Peyer's patch (tissue), 4 donors: ENCODE results near the gene SEC22A.

Experiments
- CTCF ChIP-seq, 6 experiments: fragments of 450-650 bp in 4 of 6; fragments of 200-600 bp in 2 of 6; sonication (generic) in 1 of 6; IDR thresholded peaks; one replicate each; pipeline ENCODE4 v1.5.1; 2017 to 2019; ENCODE audit warnings: antibody characterized with exemption in 6 of 6, mild to moderate bottlenecking in 3 of 6, moderate library complexity in 1 of 6
- POLR2A ChIP-seq, 2 donors: fragments of 450-650 bp; IDR thresholded peaks; one replicate each; pipeline ENCODE4 v1.5.1; 2017; ENCODE audit warnings: antibody characterized with exemption in 2 of 2, mild to moderate bottlenecking in 2 of 2, moderate library complexity in 2 of 2

- TF ChIP-seq POLR2A (IDR thresholded peaks at IDR 0.05): no peak
- no peak for TF ChIP-seq CTCF (IDR thresholded peaks at IDR 0.05)
These were observed 81.3 kb downstream of the SEC22A start for GRCh38 chr3:123283074-123283473.
